Measurements from ENCODE around the gene NUDT8. TPM values are rescaled to one million over a fixed set of nuclear protein-coding genes. Genes with fewer than 3 reads are reported as not detected.

NUDT8 gene
- total and polyA plus RNA-seq, 10 of the 15 experiments (the other 5 are each of a cell fraction or from before 2014, with no cell fraction given), result 0.32 to 18.2 (median 9.8) TPM

GRCh38 chr11:67582011-67582410 is 47.7 kb downstream of the NUDT8 start:
- H3K4me3 ChIP-seq, result no peak overlapping the region
- in situ Hi-C loops (cut with MboI) (no loop called here), intact Hi-C loops (cut with micrococcal nuclease; ENCODE audit: unreplicated experiment) (no loop called here)
- no peaks in the 10 kb centered on the region for H4K20me1 ChIP-seq (ENCODE audit: control insufficient read depth, insufficient read depth)
- SMC1A ChIA-PET (ENCODE audit: uncharacterized antibody, unreplicated experiment), result interaction anchor here (0.6 to 2.5 kb wide), 13 partner anchors 10 to 77 kb away, joined by 3 to 15 read pairs (median 4); partner anchors contain the start of genes ACY3 and NUDT8
- no peak overlapping the region for H2AFZ ChIP-seq (ENCODE audit: control insufficient read depth, low read depth, low read length)
- peaks cover 0 to 1% of the 10 kb centered on the region in 2 experiments; a peak in 2 of 4 replicates for H3K27me3 ChIP-seq (replicated peaks in 1 of 2; ENCODE audit: control insufficient read depth in 2 of 2, insufficient read depth in 2 of 2, low read length in 1 of 2)
- DNase-seq (ENCODE audit: low read depth, low spot score) (no peak), ATAC-seq (no peak), FAIRE-seq (no peak)
- peaks cover 4 to 5% of the 10 kb centered on the region in 2 experiments; a peak in 3 of 4 replicates for H3K36me3 ChIP-seq (ENCODE audit: control insufficient read depth in 2 of 2, insufficient read depth in 2 of 2, low read length in 1 of 2)
- H3K9ac ChIP-seq (ENCODE audit: control insufficient read depth, insufficient read depth, low read length), result no peak overlapping the region
- no peak overlapping the region for H3K4me2 ChIP-seq (ENCODE audit: control insufficient read depth, insufficient read depth)
- RAD21 ChIA-PET (ENCODE audit: unreplicated experiment), result interaction anchor here (1.0 to 3.6 kb wide), 11 partner anchors 10 to 226 kb away, joined by 3 to 38 read pairs (median 6); partner anchors contain the start of gene NUDT8
- H3K4me1 ChIP-seq (ENCODE audit: control insufficient read depth, insufficient read depth, low read length), result peaks cover 44% of the 10 kb centered on the region
- CTCF ChIA-PET, result interaction anchor here (0.8 to 5.8 kb wide), 22 partner anchors 9 to 237 kb away, joined by 3 to 54 read pairs (median 5); partner anchors contain the start of genes NUDT8, PITPNM1 and PPP1CA
- TF ChIP-seq HDGF (IDR thresholded peaks at IDR 0.05) (no peak), KDM1A (IDR thresholded peaks at IDR 0.05; ENCODE audit: borderline replicate concordance) (no peak), GATAD2B (conservative IDR thresholded peaks at IDR 0.05; ENCODE audit: low read depth) (no peak), RBBP5 (conservative IDR thresholded peaks at IDR 0.05) (no peak), NFXL1 (IDR thresholded peaks at IDR 0.05; ENCODE audit: borderline replicate concordance) (no peak), FOXM1 (IDR thresholded peaks at IDR 0.05; ENCODE audit: low read depth, low read length) (no peak), ZBTB11 (CRISPR knock-in tag; IDR thresholded peaks at IDR 0.05) (no peak), BRCA1 (IDR thresholded peaks at IDR 0.05; ENCODE audit: low read depth, low read length) (no peak), HCFC1 (IDR thresholded peaks at IDR 0.05; ENCODE audit: low read length) (no peak), MEF2A (IDR thresholded peaks at IDR 0.05; ENCODE audit: insufficient read depth, low read depth, low read length) (no peak), HDAC6 (IDR thresholded peaks at IDR 0.05; ENCODE audit: unreplicated experiment) (no peak), ASH2L (IDR thresholded peaks at IDR 0.05; ENCODE audit: borderline replicate concordance, low read depth) (no peak), BHLHE40 (IDR thresholded peaks at IDR 0.05; ENCODE audit: borderline replicate concordance in 1 of 2, low read depth in 2 of 2, low read length in 1 of 2) (no peak), NFYA (IDR thresholded peaks at IDR 0.05; ENCODE audit: borderline replicate concordance, low read depth, low read length) (no peak), SMARCA5 (IDR thresholded peaks at IDR 0.05) (no peak), FOS (IDR thresholded peaks at IDR 0.05; ENCODE audit: borderline replicate concordance, extremely low read depth, insufficient read length) (no peak), RAD21 (IDR thresholded peaks at IDR 0.05; ENCODE audit: insufficient read depth, low read depth, low read length) (no peak)
- no peak overlapping the region for H3K27ac ChIP-seq (ENCODE audit: control insufficient read depth, insufficient read depth)
- no TSS peak for BruUV-seq (replicated peaks)
- peaks cover 42% of the 10 kb centered on the region for H3K79me2 ChIP-seq (ENCODE audit: control insufficient read depth, insufficient read depth, low read length)
- POLR2A ChIA-PET, result interaction anchor here (0.7 to 3.8 kb wide), 6 partner anchors 10 to 78 kb away, joined by 3 to 25 read pairs (median 4); partner anchors contain the start of gene NUDT8
- 59% methylated on average over 4 of the region's 4 CpGs for WGBS (ENCODE audit: insufficient coverage, insufficient replicate concordance, low lambda C conversion rate, missing lambda C conversion rate)
- H3K9me3 ChIP-seq (replicated peaks; ENCODE audit: control insufficient read depth, insufficient read depth, low read length), result peaks cover 2% of the 10 kb centered on the region; the same call in 2 of the 3 replicates
